Measurements from ENCODE around the gene GAS6.

The GAS6 gene

GRCh38 chr13:113863524-113864272 is at the start of gene GAS6:
GAS6 (minus strand) TSS chr13:113864076; CDS start chr13:113863920, 156 bp downstream.
- DNase-seq (ENCODE audit: low read depth), result peak; percentile 68

- DNase-seq (ENCODE audit: low read depth), result peak; percentile 83
Observed at GRCh38 chr13:113913408-113913807, 49.5 kb upstream of the GAS6 start.

DNA sequence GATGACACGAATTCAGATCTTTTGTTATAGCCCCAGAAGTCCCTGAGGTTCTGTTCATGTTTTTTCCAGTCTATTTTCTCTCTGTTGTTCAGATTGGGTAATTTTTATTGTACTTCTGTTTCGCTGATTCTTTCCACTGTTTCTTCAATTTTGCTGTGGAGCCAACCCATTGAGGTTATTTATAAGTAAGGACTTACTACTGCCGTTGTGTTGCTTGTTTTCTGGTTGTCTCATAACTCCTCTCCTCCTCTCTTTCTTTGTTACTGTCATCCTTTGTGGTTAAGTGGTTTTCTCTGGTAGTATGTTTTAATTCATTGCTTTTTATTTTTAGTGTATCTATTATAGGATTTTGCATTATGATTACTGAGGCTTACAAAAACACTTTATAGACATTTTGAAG is 48.7 kb upstream of the GAS6 start:
- no peak for DNase-seq (ENCODE audit: low read depth)

GRCh38 chr13:113907635-113908617 is 44.0 kb upstream of the GAS6 start:
- DNase-seq (ENCODE audit: low read depth), result peak; percentile 93

- no peak for DNase-seq (ENCODE audit: low read depth)
Observed at GRCh38 chr13:113906571-113906970, 42.7 kb upstream of the GAS6 start.

GRCh38 chr13:113905942-113906341 is 42.1 kb upstream of the GAS6 start:
- no peak for DNase-seq (ENCODE audit: low read depth)

- DNase-seq (ENCODE audit: low read depth), result no peak
Observed at GRCh38 chr13:113905018-113905417, 41.1 kb upstream of the GAS6 start.

GRCh38 chr13:113904411-113904810 is 40.5 kb upstream of the GAS6 start:
- DNase-seq (ENCODE audit: low read depth), result peak; percentile 59

- no peak for DNase-seq (ENCODE audit: low read depth)
Observed at GRCh38 chr13:113903912-113904311, 40.0 kb upstream of the GAS6 start.

DNA sequence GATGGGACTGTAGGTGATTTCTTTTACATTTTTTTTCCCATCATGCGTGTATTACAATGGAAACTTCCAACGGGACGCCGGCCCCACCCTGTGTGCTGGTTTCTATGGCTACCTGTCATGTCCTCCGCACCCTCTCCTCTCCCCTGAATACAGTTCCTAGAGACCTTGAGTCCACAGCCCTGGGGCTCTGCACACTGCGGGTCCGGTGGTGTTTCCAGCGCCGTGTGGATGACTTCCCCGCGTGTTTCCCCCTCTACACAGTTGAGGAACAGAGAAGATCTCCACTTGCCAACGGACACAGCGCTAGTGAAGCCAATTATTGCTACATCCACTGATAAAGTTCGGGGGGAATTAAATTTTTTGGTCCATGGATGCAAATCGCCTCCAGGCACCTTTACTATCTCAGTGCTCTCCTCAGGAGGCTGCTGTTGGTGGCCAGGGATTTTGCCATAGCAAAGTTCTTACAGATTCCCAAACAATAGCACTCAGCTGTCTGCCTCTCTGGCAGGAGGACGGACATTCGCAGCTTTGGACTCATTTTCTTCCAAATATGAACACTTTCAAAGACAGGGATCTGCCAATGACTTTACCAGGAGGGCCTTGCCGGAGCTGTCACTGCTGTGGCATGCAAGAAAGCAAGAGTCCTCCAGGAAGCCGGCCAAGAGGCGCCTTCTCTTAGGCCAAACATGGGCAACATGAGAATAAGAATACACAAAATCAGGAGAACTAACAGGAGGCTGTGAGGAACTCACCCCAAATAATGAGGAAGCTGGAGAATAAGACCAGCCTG is 39.3 kb upstream of the GAS6 start:
- DNase-seq (ENCODE audit: low read depth), result peak; percentile 50

DNA sequence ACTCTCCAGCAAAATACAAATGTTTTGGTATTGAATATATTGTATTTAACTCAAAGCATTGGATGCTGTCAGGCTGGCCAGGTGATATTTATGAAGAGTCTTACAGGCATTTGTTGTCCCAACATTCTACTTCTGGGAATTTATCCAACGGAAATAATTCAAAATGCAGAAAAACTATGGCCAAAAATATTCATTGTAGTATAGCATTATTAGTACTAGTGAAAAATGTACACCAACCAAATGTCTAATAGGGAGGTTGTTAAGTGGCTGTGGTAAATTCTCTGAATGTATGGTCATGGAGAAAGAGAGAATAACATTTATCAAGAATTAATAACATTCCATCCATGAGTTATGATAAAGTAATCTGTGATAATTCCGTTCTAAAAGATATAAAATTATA is 38.6 kb upstream of the GAS6 start:
- DNase-seq (ENCODE audit: low read depth), result no peak

DNA sequence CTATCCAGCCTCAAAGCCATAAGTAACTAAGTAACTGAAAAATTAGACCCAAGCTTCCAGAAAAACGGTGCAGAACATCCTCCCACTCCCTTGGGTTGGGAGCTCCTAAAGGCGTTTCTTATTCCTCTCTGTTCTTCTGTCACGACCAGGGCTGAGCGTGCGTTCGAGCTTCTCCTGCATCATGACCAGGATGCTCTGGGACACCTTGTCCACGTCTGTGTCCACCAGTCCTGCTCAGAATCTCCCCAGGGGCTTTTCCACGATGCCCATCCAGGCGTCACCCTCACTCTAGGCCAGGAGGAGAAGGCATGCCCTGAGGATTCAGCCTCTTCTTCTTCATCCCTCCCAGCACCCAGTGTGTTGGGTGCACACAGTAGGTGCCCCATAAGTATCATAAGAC is 37.8 kb upstream of the GAS6 start:
- DNase-seq (ENCODE audit: low read depth), result no peak

DNA sequence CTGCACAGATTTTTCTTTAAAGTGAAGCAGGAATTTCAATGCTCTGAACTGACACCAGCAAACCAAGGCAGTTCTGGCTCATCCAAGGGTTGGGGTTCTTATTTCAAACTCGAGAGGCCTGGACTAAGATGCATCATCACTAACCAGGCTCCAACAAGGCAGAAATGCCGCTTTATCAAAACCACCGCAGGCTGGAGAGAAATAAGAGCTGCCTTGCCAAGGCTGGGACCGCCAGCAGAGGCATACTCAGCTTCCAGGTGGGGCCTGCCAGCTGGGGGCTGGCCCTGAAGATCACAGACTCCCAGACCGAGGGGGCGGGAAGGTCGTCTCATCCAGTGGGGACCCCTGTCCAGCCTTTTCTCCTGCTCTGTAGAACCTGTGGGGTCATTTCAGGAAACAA is 37.4 kb upstream of the GAS6 start:
- no peak for DNase-seq (ENCODE audit: low read depth)

GRCh38 chr13:113900646-113901045 is 36.8 kb upstream of the GAS6 start:
- DNase-seq (ENCODE audit: low read depth), result no peak

GRCh38 chr13:113898391-113898790 is 34.5 kb upstream of the GAS6 start:
- no peak for DNase-seq (ENCODE audit: low read depth)

DNA sequence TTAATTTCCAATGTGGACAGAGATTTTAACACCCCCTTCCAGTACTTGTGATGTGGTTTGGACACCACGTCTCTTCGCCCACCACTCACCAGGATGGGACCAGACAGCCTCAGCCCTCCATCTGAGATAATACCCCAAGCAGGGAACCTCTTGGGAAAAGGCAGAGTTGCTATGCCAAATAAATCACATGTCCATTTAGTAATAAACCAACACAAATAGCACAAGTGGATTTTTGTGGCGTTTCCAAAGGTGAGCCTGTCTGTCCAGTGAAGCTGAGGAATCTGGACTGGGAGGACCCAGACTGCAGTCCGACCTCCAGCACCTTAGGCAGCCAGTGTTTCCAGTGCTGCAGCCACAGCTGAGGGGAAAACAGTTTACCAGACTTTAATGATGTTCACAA is 34.1 kb upstream of the GAS6 start:
- DNase-seq (ENCODE audit: low read depth), result no peak

DNA sequence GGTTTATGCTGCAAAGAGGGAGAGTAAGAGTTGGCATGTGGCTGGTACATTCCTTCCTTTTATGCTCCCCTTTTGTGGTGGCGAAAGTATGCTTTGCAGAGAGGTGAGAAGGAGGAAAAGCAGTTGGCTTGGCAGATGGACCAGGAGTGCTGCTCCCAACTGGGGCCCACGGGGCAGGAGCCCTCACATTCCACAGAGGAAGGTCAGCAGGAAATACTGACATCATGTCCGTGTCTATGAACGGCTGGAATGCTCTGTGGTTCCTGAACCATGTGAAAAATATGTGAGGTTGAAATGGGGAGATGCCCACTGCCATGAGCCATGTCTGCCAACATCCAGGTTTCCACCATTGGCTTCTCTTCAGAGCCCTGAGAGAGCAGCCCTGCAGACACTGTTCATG is 33.3 kb upstream of the GAS6 start:
- peak; percentile 99 for DNase-seq (ENCODE audit: low read depth)

DNA sequence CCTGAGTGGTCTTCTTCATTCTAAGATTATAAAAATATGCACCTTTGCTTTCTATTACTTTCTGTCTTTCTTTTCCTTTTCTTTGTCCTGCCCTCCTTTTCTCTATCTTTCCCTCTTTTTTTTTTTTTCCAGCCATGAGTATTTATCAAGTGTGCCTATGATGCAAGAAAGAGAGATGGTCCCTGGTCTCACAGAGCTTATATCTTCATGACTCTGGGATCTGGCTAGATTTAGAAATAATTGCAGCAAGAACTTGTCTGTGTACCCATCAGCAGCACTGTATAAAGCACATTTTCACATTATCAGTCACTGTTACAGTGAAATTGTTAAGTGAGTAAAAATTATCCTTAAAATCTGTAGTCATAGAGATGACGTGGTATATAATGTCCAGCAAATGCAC is 31.6 kb upstream of the GAS6 start:
- no peak for DNase-seq (ENCODE audit: low read depth)

DNA sequence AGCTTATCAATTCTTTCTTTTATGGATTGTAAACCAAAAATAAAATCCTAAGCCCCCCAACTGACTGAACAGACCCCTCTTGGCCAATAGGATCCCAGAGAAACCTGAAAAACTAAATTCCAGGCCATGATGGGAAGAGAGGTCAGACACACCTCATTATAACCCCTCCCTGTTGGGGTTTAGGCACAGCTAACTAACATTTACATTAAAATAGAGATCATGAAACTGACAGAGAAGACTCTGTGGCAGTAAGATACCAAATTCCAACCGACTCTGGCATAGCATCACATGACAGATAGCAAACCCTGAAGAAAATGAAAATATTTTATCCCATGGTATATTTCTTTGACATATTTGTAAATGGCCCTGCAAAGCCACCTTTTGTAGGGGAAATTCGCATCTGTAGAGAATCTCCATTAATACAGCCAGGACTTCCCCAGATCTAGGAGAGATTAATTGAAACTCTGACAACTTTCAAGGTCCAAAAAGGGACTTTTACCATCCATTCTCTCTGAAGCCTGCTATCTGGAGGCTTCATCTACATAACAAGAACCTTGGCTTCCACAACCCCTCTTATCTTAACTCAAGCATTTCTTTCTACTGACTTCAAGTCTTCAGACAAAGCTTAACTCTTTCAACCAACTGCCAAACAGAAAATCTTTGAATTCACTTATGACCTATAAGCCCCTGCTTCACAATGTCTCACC is 27.1 kb upstream of the GAS6 start:
- no peak for DNase-seq (ENCODE audit: low read depth)

DNA sequence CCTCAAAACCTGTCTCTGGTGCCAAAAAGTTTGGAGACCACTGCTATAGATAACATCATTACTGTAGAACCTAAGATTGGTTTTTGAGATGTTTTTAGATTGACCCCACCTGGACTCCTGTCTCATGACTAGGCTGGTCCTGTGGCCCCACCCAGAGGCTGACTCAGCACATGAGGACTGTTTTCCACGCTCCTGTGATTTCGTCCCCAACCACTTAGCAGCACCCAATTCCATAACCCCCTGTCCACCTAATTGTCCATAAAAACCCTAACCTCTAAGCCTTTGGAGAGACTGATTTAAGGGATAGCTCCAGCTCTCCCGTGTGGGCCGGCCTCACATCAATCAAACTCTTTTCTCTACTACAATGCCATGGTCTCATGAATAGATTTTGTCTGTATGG is 25.6 kb upstream of the GAS6 start:
- no peak for DNase-seq (ENCODE audit: low read depth)

- DNase-seq (ENCODE audit: low read depth), result no peak
Observed at GRCh38 chr13:113888701-113889330, 24.9 kb upstream of the GAS6 start.

Data from ELR (cell line).